ENCODE measurements around the gene CROCC2.
A peak's percentile ranks its signal among the peaks of the same experiment; 100 is the strongest.

The CROCC2 gene

GRCh38 chr2:240912878-240913809 lies 7.0 kb downstream of the CROCC2 start:
- no peaks in the 10 kb centered on the region for H4K20me1 ChIP-seq (ENCODE audit: low read depth, low read length)
- H3K79me2 ChIP-seq (ENCODE audit: insufficient read depth, low read length) = no peaks in the 10 kb centered on the region
- no peak overlapping the region for H3K4me2 ChIP-seq (ENCODE audit: low read depth, low read length, poor library complexity, severe bottlenecking)
- no peaks in the 10 kb centered on the region for H3K36me3 ChIP-seq (ENCODE audit: low read length)
- H3K27ac ChIP-seq (ENCODE audit: low read depth, low read length) = no peak overlapping the region
- no peak overlapping the region for H2AFZ ChIP-seq (ENCODE audit: low read depth, low read length, severe bottlenecking)
- TF ChIP-seq CTCF (IDR thresholded peaks at IDR 0.05; ENCODE audit: insufficient read depth, low read length, poor library complexity, severe bottlenecking) (no peak), EZH2phosphoT487 (conservative IDR thresholded peaks at IDR 0.05; ENCODE audit: low read length) (no peak)
- H3K9me3 ChIP-seq (ENCODE audit: insufficient read depth, low read length) = no peaks in the 10 kb centered on the region
- no peaks in the 10 kb centered on the region for H3K27me3 ChIP-seq (ENCODE audit: low read length)
- H3K4me3 ChIP-seq (ENCODE audit: insufficient read depth, low read length, poor library complexity, severe bottlenecking) = no peak overlapping the region
- no peak overlapping the region for H3K9ac ChIP-seq (ENCODE audit: low read length)
- no peaks in the 10 kb centered on the region for H3F3A ChIP-seq (ENCODE audit: insufficient read depth)
- H3K9me2 ChIP-seq (replicated peaks; ENCODE audit: insufficient read depth, low read length) = no peaks in the 10 kb centered on the region

GRCh38 chr2:240913810-240914644 lies 7.9 kb downstream of the CROCC2 start:
- no peaks in the 10 kb centered on the region for H3F3A ChIP-seq (ENCODE audit: insufficient read depth)
- H3K9me3 ChIP-seq (ENCODE audit: insufficient read depth, low read length) = no peaks in the 10 kb centered on the region
- no peak overlapping the region for H3K9ac ChIP-seq (ENCODE audit: low read length)
- H3K36me3 ChIP-seq (ENCODE audit: low read length) = no peaks in the 10 kb centered on the region
- H3K27me3 ChIP-seq (ENCODE audit: low read length) = no peaks in the 10 kb centered on the region
- no peaks in the 10 kb centered on the region for H3K9me2 ChIP-seq (replicated peaks; ENCODE audit: insufficient read depth, low read length)
- no peaks in the 10 kb centered on the region for H3K79me2 ChIP-seq (ENCODE audit: insufficient read depth, low read length)
- no peak overlapping the region for H2AFZ ChIP-seq (ENCODE audit: low read depth, low read length, severe bottlenecking)
- TF ChIP-seq EZH2phosphoT487 (conservative IDR thresholded peaks at IDR 0.05; ENCODE audit: low read length) (no peak), CTCF (IDR thresholded peaks at IDR 0.05; ENCODE audit: insufficient read depth, low read length, poor library complexity, severe bottlenecking) (peak; percentile 82)
- no peak overlapping the region for H3K4me3 ChIP-seq (ENCODE audit: insufficient read depth, low read length, poor library complexity, severe bottlenecking)
- no peak overlapping the region for H3K4me2 ChIP-seq (ENCODE audit: low read depth, low read length, poor library complexity, severe bottlenecking)
- H3K27ac ChIP-seq (ENCODE audit: low read depth, low read length) = no peak overlapping the region
- no peaks in the 10 kb centered on the region for H4K20me1 ChIP-seq (ENCODE audit: low read depth, low read length)

- Histone ChIP-seq H3K27me3 (ENCODE audit: low read length) (no peaks in the 10 kb centered on the region), H3K79me2 (ENCODE audit: insufficient read depth, low read length) (no peaks in the 10 kb centered on the region), H3K4me2 (ENCODE audit: low read depth, low read length, poor library complexity, severe bottlenecking) (no peak overlapping the region), H3K36me3 (ENCODE audit: low read length) (no peaks in the 10 kb centered on the region), H3F3A (ENCODE audit: insufficient read depth) (no peaks in the 10 kb centered on the region), H4K20me1 (ENCODE audit: low read depth, low read length) (no peaks in the 10 kb centered on the region), H3K27ac (ENCODE audit: low read depth, low read length) (no peak overlapping the region), H3K9me3 (ENCODE audit: insufficient read depth, low read length) (no peaks in the 10 kb centered on the region), H3K9ac (ENCODE audit: low read length) (no peak overlapping the region), H3K9me2 (replicated peaks; ENCODE audit: insufficient read depth, low read length) (no peaks in the 10 kb centered on the region), H2AFZ (ENCODE audit: low read depth, low read length, severe bottlenecking) (no peak overlapping the region), H3K4me3 (ENCODE audit: insufficient read depth, low read length, poor library complexity, severe bottlenecking) (no peak overlapping the region)
- TF ChIP-seq EZH2phosphoT487 (conservative IDR thresholded peaks at IDR 0.05; ENCODE audit: low read length) = no peak
- TF ChIP-seq CTCF (IDR thresholded peaks at IDR 0.05; ENCODE audit: insufficient read depth, low read length, poor library complexity, severe bottlenecking) = no peak
Measured at GRCh38 chr2:240914645-240915525, 8.7 kb downstream of the CROCC2 start.
